Measurements from ENCODE around the gene ZBTB47.

Gene ZBTB47

GRCh38 chr3:42652611-42653302 is 740 bp upstream of the ZBTB47 start:
- in situ Hi-C loops (cut with MboI; ENCODE audit: low sequenced_read_pairs), result no loop called here

- in situ Hi-C loops (cut with MboI; ENCODE audit: low sequenced_read_pairs), result no loop called here
Observed at GRCh38 chr3:42653303-42653559, 266 bp upstream of the ZBTB47 start.

GRCh38 chr3:42654331-42655201 is 1.1 kb downstream of the ZBTB47 start:
- in situ Hi-C loops (cut with MboI; ENCODE audit: low sequenced_read_pairs), result no loop called here

- in situ Hi-C loops (cut with MboI; ENCODE audit: low sequenced_read_pairs), result no loop called here
Observed at GRCh38 chr3:42655331-42655888, 1.9 kb downstream of the ZBTB47 start.

- in situ Hi-C loops (cut with MboI; ENCODE audit: low sequenced_read_pairs), result no loop called here
Observed at GRCh38 chr3:42655980-42656679, 2.6 kb downstream of the ZBTB47 start.

GRCh38 chr3:42656680-42657610 is 3.4 kb downstream of the ZBTB47 start:
- in situ Hi-C loops (cut with MboI; ENCODE audit: low sequenced_read_pairs), result no loop called here

- in situ Hi-C loops (cut with MboI; ENCODE audit: low sequenced_read_pairs), result no loop called here
Observed at GRCh38 chr3:42657675-42658074, 4.2 kb downstream of the ZBTB47 start.

- in situ Hi-C loops (cut with MboI; ENCODE audit: low sequenced_read_pairs), result no loop called here
Observed at GRCh38 chr3:42658091-42658770, 4.7 kb downstream of the ZBTB47 start.

- in situ Hi-C loops (cut with MboI; ENCODE audit: low sequenced_read_pairs), result no loop called here
Observed at GRCh38 chr3:42658771-42659390, 5.4 kb downstream of the ZBTB47 start.

- in situ Hi-C loops (cut with MboI; ENCODE audit: low sequenced_read_pairs), result no loop called here
Observed at GRCh38 chr3:42659451-42660130, 6.1 kb downstream of the ZBTB47 start.

GRCh38 chr3:42660131-42660715 is 6.7 kb downstream of the ZBTB47 start:
- in situ Hi-C loops (cut with MboI; ENCODE audit: low sequenced_read_pairs), result no loop called here

GRCh38 chr3:42660898-42661297 is 7.4 kb downstream of the ZBTB47 start:
- in situ Hi-C loops (cut with MboI; ENCODE audit: low sequenced_read_pairs), result no loop called here

GRCh38 chr3:42661593-42662022 is 8.1 kb downstream of the ZBTB47 start:
- in situ Hi-C loops (cut with MboI; ENCODE audit: low sequenced_read_pairs), result no loop called here

GRCh38 chr3:42662037-42662812 is 8.7 kb downstream of the ZBTB47 start:
- in situ Hi-C loops (cut with MboI; ENCODE audit: low sequenced_read_pairs), result no loop called here

GRCh38 chr3:42662813-42663535 is 9.5 kb downstream of the ZBTB47 start:
- in situ Hi-C loops (cut with MboI; ENCODE audit: low sequenced_read_pairs), result no loop called here

GRCh38 chr3:42663581-42664437 is 10.3 kb downstream of the ZBTB47 start:
- in situ Hi-C loops (cut with MboI; ENCODE audit: low sequenced_read_pairs), result no loop called here
